Hepatocyte (in vitro differentiated cells): Measurements from ENCODE around the gene ABLIM2. TPM values are rescaled to one million over a fixed set of nuclear protein-coding genes. Genes with fewer than 3 reads are reported as not detected.

ENCODE experiments used
- DNase-seq: peaks from one replicate; pipeline ENCODE4 v3.0.0-alpha.2; 2016; ENCODE audit warnings: low spot score
- H2AFZ ChIP-seq: fragments of 200-600 bp; sonication (generic); 2 replicates; pipeline ENCODE4 v1.6.0; 2016; ENCODE audit warnings: antibody characterized with exemption, mild to moderate bottlenecking
- H3K27ac ChIP-seq: fragments of 200-600 bp; sonication (generic); 2 replicates; pipeline ENCODE4 v1.5.1; 2016; ENCODE audit warnings: mild to moderate bottlenecking
- H3K27me3 ChIP-seq: fragments of 200-600 bp; sonication (generic); 2 replicates; pipeline ENCODE4 v1.6.1; 2016
- H3K36me3 ChIP-seq: fragments of 200-600 bp; sonication (generic); replicated peaks from 2 replicates; pipeline ENCODE4 v1.5.1; 2016; ENCODE audit warnings: low read depth; ENCODE audit not compliant: insufficient read depth
- H3K4me1 ChIP-seq: fragments of 200-600 bp; sonication (generic); 2 replicates; pipeline ENCODE4 v1.5.1; 2016; ENCODE audit warnings: mild to moderate bottlenecking, moderate library complexity; ENCODE audit not compliant: insufficient read depth
- H3K4me2 ChIP-seq: fragments of 200-600 bp; sonication (generic); 2 replicates; pipeline ENCODE4 v1.6.0; 2016
- H3K4me3 ChIP-seq: fragments of 200-600 bp; sonication (generic); 2 replicates; pipeline ENCODE4 v1.5.1; 2016; ENCODE audit warnings: mild to moderate bottlenecking
- H3K79me2 ChIP-seq: fragments of 200-600 bp; sonication (generic); 2 replicates; pipeline ENCODE4 v1.6.0; 2017; ENCODE audit warnings: mild to moderate bottlenecking
- H3K9me2 ChIP-seq: fragments of 200-600 bp; sonication (generic); replicated peaks from 2 replicates; pipeline ENCODE4 v1.6.0; 2017; ENCODE audit warnings: mild to moderate bottlenecking; ENCODE audit not compliant: insufficient read depth
- H3K9me3 ChIP-seq: fragments of 200-600 bp; sonication (generic); 2 replicates; pipeline ENCODE4 v1.5.1; 2016; ENCODE audit warnings: low read depth, mild to moderate bottlenecking
- H4K20me1 ChIP-seq: fragments of 200-600 bp; sonication (generic); 2 replicates; pipeline ENCODE4 v1.6.0; 2016; ENCODE audit warnings: mild to moderate bottlenecking; ENCODE audit not compliant: insufficient read depth, poor library complexity, severe bottlenecking
- EZH2 ChIP-seq: fragments of 200-600 bp; sonication (generic); IDR thresholded peaks from 2 replicates; pipeline ENCODE4 v1.6.1; 2016; ENCODE audit warnings: antibody characterized with exemption, mild to moderate bottlenecking, borderline replicate concordance
- EZH2phosphoT487 ChIP-seq: fragments of 200-600 bp; sonication (generic); IDR thresholded peaks from one replicate; pipeline ENCODE4 v1.6.1; 2018; ENCODE audit warnings: antibody characterized with exemption, mild to moderate bottlenecking, low read depth, moderate library complexity; ENCODE audit not compliant: unreplicated experiment, severe bottlenecking
- WGBS: methylation state at CpG from one replicate; pipeline ENCODE4 v1.1.6; 2016; ENCODE audit warnings: low lambda C conversion rate; ENCODE audit errors: missing lambda C conversion rate; 5-methylcytosine and 5-hydroxymethylcytosine counted together
- polyA plus RNA-seq: library from polyadenylated mRNA; unstranded; fragments of >200 nt; fragmentation: Nextera tagmentation; extraction: Ambion mirVana; gene quantifications from 2 replicates; pipeline ENCODE4 v1.2.1, GENCODE V29; 2016
- total RNA-seq: library from RNA; depleted of rRNA; stranded (reverse); fragments of >200 nt; gene quantifications from 2 replicates; pipeline ENCODE4 v1.2.3, GENCODE V29; 2014
- TF ChIP-seq, protein P1 (sequence below): fragments of 200-600 bp; sonication (generic); IDR thresholded peaks from 2 replicates; pipeline ENCODE4 v1.5.1; 2016; ENCODE audit warnings: antibody characterized with exemption, mild to moderate bottlenecking; ENCODE audit not compliant: poor library complexity

ABLIM2 gene
- total and polyA plus RNA-seq, 2 experiments from 2014 or later, result 1.7 to 2.0 TPM

DNA sequence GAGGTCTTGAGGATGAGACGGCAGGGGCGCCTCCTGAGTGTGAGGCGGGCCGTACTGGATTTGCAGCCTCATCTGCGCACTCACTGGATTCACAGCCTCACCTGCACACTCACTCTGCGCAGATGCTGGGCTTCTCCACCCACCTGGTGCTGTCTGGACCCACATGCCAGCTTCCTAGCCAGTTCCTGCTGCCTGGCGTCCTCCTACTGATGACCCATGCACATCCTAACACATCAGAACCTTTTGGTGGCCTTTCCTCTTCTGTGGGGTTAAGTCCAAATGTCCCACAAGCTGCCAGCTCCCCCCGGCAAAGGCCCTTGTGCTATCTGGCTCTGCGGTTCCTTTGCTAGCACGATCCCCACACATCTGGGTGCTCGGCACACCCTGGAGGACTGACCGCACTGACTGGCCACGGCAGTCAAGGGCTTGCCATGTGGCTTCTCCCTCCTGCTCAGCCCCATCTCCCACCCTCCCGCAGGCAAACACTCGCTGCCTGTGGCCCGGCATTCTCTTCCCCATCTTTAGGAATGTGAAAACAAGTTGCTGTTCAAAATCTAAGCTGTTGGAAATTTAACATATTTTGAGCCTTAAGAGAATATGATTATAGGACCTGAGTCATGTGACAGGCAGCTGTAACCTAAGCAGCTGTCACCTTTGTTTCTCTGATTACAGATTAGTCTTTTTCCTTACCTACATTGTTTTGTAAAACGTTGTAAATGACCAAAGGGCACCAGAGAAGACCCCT, 179.5 kb downstream of the ABLIM2 start:
- Histone ChIP-seq H3K4me3 (no peak overlapping the region), H3K9me2 (no peaks in the 10 kb centered on the region), H3K4me1 (peaks cover 18% of the 10 kb centered on the region), H3K79me2 (no peaks in the 10 kb centered on the region), H3K36me3 (no peaks in the 10 kb centered on the region), H2AFZ (no peak overlapping the region), H3K4me2 (peak overlapping the region; percentile 7), H3K9me3 (no peaks in the 10 kb centered on the region), H3K27me3 (no peaks in the 10 kb centered on the region), H3K27ac (peak overlapping the region; percentile 75), H4K20me1 (no peaks in the 10 kb centered on the region)
- WGBS, result 77% methylated on average over 17 of the region's 17 CpGs
- TF ChIP-seq EZH2phosphoT487 (no peak), EZH2 (no peak)
- TF ChIP-seq, protein P1, sequence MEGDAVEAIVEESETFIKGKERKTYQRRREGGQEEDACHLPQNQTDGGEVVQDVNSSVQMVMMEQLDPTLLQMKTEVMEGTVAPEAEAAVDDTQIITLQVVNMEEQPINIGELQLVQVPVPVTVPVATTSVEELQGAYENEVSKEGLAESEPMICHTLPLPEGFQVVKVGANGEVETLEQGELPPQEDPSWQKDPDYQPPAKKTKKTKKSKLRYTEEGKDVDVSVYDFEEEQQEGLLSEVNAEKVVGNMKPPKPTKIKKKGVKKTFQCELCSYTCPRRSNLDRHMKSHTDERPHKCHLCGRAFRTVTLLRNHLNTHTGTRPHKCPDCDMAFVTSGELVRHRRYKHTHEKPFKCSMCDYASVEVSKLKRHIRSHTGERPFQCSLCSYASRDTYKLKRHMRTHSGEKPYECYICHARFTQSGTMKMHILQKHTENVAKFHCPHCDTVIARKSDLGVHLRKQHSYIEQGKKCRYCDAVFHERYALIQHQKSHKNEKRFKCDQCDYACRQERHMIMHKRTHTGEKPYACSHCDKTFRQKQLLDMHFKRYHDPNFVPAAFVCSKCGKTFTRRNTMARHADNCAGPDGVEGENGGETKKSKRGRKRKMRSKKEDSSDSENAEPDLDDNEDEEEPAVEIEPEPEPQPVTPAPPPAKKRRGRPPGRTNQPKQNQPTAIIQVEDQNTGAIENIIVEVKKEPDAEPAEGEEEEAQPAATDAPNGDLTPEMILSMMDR, result no peak
- no peak for DNase-seq

DNA sequence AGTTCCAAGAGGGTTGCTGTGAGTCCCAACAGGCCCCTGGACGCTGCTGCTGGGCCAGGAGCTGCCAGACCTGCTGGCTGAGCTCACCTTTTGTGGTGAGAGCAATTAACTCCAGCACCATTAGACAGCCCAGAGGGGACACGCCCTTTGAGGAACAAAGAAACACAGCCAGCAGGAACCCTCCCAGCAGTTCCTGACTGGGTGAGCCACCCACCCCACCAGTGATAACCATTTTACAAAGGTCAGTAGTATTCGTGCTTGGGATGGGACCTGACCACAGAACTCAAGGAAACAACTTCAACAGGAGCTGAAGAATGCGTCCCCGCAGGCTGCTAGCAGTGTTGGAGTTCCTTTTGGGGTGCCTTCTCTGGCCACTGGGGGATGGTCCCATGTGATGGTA, 180.1 kb downstream of the ABLIM2 start:
- Histone ChIP-seq H3K79me2 (no peaks in the 10 kb centered on the region), H3K27me3 (no peaks in the 10 kb centered on the region), H3K36me3 (no peaks in the 10 kb centered on the region), H3K9me2 (no peaks in the 10 kb centered on the region), H2AFZ (no peak overlapping the region), H4K20me1 (no peaks in the 10 kb centered on the region), H3K27ac (peak overlapping the region; percentile 75), H3K4me2 (peak overlapping the region; percentile 7), H3K4me1 (peaks cover 18% of the 10 kb centered on the region), H3K4me3 (no peak overlapping the region), H3K9me3 (no peaks in the 10 kb centered on the region)
- WGBS, result 63% methylated on average over 5 of the region's 5 CpGs
- TF ChIP-seq, protein P1, result no peak
- TF ChIP-seq EZH2 (no peak), EZH2phosphoT487 (no peak)
- peak; percentile 59 for DNase-seq

DNA sequence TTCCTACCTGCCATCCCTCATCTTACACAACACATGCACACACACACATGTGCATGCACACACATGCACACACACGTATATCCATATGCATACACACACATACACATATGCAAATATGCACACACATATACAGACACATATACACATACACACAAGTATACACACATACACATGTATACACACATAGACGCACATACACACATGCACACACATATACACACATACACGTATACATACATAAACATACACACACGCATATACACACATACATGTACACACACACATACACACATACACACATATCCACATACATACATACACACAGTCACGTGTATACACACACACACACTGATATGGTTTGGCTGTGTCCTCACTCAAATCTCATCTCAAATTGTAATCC, 182.0 kb downstream of the ABLIM2 start:
- no peak for DNase-seq
- Histone ChIP-seq H4K20me1 (no peaks in the 10 kb centered on the region), H3K4me2 (no peak overlapping the region), H3K36me3 (no peaks in the 10 kb centered on the region), H3K79me2 (no peaks in the 10 kb centered on the region), H3K27me3 (no peaks in the 10 kb centered on the region), H3K9me3 (no peaks in the 10 kb centered on the region), H3K27ac (no peak overlapping the region), H3K9me2 (no peaks in the 10 kb centered on the region), H3K4me1 (peaks cover 21% of the 10 kb centered on the region), H3K4me3 (no peak overlapping the region), H2AFZ (no peak overlapping the region)
- 97% methylated on average over 5 of the region's 5 CpGs for WGBS
- TF ChIP-seq, protein P1, result no peak
- TF ChIP-seq EZH2, result no peak
- TF ChIP-seq EZH2phosphoT487, result no peak
